OCI-LY1 (cell line): ENCODE data around the gene GRB10.

Experiments
- EZH2 ChIP-seq: fragments of 200-600 bp; sonication (generic), shearing (Covaris generic); IDR thresholded peaks from 2 replicates; pipeline ENCODE4 v1.8.0; 2017; ENCODE audit warnings: borderline replicate concordance, mixed run types, mild to moderate bottlenecking, antibody characterized with exemption, low read length, moderate library complexity, mixed read lengths
- TF ChIP-seq, protein P1 (sequence below): fragments of 200-600 bp; sonication (generic), shearing (Covaris generic); IDR thresholded peaks from 2 replicates; pipeline ENCODE4 v1.5.1; 2017; ENCODE audit warnings: mild to moderate bottlenecking, antibody characterized with exemption, low read length, moderate library complexity, mixed read lengths

GRCh38 chr7:50565977-50566376 is 216.7 kb downstream of the GRB10 start:
- TF ChIP-seq EZH2: no peak
- TF ChIP-seq, protein P1, sequence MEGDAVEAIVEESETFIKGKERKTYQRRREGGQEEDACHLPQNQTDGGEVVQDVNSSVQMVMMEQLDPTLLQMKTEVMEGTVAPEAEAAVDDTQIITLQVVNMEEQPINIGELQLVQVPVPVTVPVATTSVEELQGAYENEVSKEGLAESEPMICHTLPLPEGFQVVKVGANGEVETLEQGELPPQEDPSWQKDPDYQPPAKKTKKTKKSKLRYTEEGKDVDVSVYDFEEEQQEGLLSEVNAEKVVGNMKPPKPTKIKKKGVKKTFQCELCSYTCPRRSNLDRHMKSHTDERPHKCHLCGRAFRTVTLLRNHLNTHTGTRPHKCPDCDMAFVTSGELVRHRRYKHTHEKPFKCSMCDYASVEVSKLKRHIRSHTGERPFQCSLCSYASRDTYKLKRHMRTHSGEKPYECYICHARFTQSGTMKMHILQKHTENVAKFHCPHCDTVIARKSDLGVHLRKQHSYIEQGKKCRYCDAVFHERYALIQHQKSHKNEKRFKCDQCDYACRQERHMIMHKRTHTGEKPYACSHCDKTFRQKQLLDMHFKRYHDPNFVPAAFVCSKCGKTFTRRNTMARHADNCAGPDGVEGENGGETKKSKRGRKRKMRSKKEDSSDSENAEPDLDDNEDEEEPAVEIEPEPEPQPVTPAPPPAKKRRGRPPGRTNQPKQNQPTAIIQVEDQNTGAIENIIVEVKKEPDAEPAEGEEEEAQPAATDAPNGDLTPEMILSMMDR: no peak
